Measurements from ENCODE around the gene TNS3. TPM values are rescaled to one million over a fixed set of nuclear protein-coding genes. Genes with fewer than 3 reads are reported as not detected.

TNS3 gene
- total RNA-seq, 2 donors from 2014 or later, result 0.37 to 0.71 TPM

DNA sequence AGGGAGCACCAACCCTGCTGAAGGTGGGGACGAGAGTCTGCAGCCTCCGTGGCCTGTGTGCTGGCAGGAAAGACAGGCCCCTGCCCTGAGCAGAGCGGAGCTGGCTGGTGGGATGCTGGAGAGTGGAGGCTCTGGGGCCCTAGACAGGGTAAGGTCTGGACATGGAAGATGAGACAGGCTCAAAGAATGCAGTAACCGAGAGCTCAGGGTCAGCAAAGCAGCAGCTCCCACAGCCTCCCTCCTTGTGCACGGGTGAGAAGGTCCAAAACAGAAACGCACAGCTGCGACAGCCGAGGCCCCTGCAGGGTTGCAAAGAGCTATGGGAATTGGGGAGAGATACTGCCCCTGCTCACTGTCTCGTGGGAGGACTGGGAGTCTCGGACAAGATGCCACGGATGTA lies 80.5 kb downstream of the TNS3 start:
- peaks cover 3% of the 10 kb centered on the region for H3K27me3 Mint-ChIP-seq
- no peak overlapping the region for H3K4me3 Mint-ChIP-seq
- peaks cover 5% of the 10 kb centered on the region for H3K4me1 Mint-ChIP-seq
- H3K36me3 Mint-ChIP-seq (ENCODE audit: low read depth), result no peaks in the 10 kb centered on the region
- no peak for ATAC-seq (replicated peaks)
- no peaks in the 10 kb centered on the region for H3K9me3 Mint-ChIP-seq
- no peak overlapping the region for H3K27ac Mint-ChIP-seq

GRCh38 chr7:47500103-47500563 lies 81.8 kb downstream of the TNS3 start:
- H3K9me3 Mint-ChIP-seq, result no peaks in the 10 kb centered on the region
- no peaks in the 10 kb centered on the region for H3K27me3 Mint-ChIP-seq
- no peak for ATAC-seq (replicated peaks)
- H3K4me1 Mint-ChIP-seq, result peaks cover 5% of the 10 kb centered on the region
- no peak overlapping the region for H3K4me3 Mint-ChIP-seq
- H3K27ac Mint-ChIP-seq, result no peak overlapping the region
- no peaks in the 10 kb centered on the region for H3K36me3 Mint-ChIP-seq (ENCODE audit: low read depth)

DNA sequence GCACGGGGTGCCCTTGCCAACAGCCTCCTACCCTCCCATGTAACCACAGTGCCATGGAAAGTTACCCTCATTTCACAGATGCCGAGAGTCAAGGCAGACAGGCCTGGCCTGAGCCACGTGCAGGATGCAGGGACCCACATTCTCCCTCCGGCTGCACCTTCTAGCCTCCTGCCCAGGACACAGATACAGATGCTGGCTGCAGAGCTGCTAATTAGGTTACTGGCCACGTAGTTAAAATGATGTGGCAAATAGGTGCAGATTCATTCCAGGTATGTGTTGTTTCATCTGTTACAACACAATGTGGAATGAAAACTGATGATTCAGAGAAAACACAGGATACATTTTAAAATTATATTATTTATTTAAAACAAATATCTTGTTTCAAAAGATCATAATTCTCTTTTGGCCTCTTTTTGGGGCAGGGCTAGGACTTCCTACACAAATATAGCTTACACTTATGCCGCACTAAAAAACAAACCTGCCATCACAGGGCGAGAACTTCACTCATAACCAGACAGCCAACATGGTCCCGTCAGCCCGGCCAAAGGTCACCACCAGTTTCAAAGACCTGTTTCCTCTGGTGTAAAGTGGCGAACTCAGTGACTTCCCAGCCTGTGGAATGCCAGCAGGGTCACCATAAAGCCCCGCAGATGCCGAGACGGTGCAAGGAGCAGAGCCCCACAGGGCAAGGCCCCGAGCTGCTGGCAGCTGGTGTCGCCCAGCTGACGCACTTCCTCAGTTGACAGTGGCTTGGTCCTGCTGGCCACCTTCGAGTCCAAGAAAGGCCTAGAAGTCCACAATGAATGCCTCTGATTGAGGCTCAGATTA lies 83.5 kb downstream of the TNS3 start:
- ATAC-seq (replicated peaks), result no peak
- Mint-ChIP-seq H3K27ac (no peak overlapping the region), H3K9me3 (no peaks in the 10 kb centered on the region), H3K36me3 (ENCODE audit: low read depth) (no peaks in the 10 kb centered on the region), H3K27me3 (no peaks in the 10 kb centered on the region), H3K4me3 (no peak overlapping the region), H3K4me1 (peaks cover 5% of the 10 kb centered on the region)

GRCh38 chr7:47497367-47498096 lies 84.4 kb downstream of the TNS3 start:
- Mint-ChIP-seq H3K9me3 (no peaks in the 10 kb centered on the region), H3K27ac (no peak overlapping the region), H3K27me3 (no peaks in the 10 kb centered on the region), H3K4me1 (peaks cover 5% of the 10 kb centered on the region), H3K36me3 (ENCODE audit: low read depth) (no peaks in the 10 kb centered on the region), H3K4me3 (no peak overlapping the region)
- peak; percentile 24 for ATAC-seq (replicated peaks)

DNA sequence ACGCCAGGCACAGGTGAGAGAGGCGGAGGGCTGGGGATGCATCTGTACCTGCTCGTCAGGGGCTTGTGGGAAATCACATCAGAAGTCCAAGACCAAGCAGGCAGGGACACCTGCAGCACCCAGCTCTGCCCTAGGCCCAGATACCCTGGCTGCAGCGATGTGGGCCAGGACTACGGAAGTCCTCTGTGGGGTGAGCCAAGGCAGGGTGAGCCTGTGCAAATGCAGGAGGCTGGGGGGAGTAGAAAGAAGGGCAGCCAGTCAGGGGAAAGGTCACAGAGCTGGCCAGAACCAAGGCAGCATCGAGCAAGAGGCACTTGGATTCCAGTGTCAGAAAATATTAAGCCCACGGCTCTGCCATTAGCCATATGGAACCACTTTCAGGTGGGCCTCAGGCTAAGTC lies 85.2 kb downstream of the TNS3 start:
- no peak overlapping the region for H3K27ac Mint-ChIP-seq
- H3K9me3 Mint-ChIP-seq, result no peaks in the 10 kb centered on the region
- peaks cover 5% of the 10 kb centered on the region for H3K4me1 Mint-ChIP-seq
- ATAC-seq (replicated peaks), result no peak
- H3K27me3 Mint-ChIP-seq, result no peaks in the 10 kb centered on the region
- H3K4me3 Mint-ChIP-seq, result no peak overlapping the region
- no peaks in the 10 kb centered on the region for H3K36me3 Mint-ChIP-seq (ENCODE audit: low read depth)

DNA sequence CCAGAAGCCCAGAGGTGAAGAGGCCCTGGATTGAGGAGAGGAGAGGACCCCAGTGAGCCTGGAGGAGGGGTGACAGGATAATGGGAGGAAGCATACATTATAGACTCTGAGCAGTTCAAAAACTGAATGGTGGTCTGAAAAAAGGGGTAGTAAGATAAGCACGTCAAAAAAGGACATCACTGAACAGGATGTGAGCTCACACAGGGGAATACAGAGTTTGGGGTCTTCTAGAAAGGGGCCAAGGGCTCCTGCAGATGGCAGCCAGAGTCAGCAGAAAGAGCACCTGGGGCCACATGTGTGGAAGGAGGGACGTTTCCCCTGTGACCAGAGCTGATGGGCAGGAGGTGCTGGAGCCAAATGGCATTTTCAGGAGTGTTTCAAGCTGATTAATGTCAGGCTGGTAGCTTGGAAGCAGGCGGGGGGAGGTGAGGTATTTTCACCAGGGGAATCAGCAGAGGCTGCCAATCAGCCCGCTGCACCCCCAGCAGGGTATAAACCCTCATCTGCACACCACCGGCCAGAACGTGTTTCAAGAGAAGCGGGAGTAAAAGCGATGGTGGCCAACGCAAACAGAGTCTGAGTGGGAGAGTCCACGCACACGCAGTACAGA lies 85.8 kb downstream of the TNS3 start:
- H3K4me3 Mint-ChIP-seq, result no peak overlapping the region

GRCh38 chr7:47493976-47494911 lies 87.7 kb downstream of the TNS3 start:
- H3K4me3 Mint-ChIP-seq, result no peak overlapping the region
- H3K27ac Mint-ChIP-seq, result no peak overlapping the region
- no peaks in the 10 kb centered on the region for H3K36me3 Mint-ChIP-seq (ENCODE audit: low read depth)
- no peaks in the 10 kb centered on the region for H3K27me3 Mint-ChIP-seq
- no peaks in the 10 kb centered on the region for H3K9me3 Mint-ChIP-seq
- peaks cover 5% of the 10 kb centered on the region for H3K4me1 Mint-ChIP-seq
- ATAC-seq (replicated peaks), result no peak

More for the DNA sequence above, 85.8 kb downstream of the TNS3 start:
- ATAC-seq (replicated peaks), result no peak
- H3K36me3 Mint-ChIP-seq (ENCODE audit: low read depth), result no peaks in the 10 kb centered on the region
- H3K4me1 Mint-ChIP-seq, result peaks cover 5% of the 10 kb centered on the region
- no peak overlapping the region for H3K27ac Mint-ChIP-seq
- no peaks in the 10 kb centered on the region for H3K9me3 Mint-ChIP-seq
- H3K27me3 Mint-ChIP-seq, result no peaks in the 10 kb centered on the region

DNA sequence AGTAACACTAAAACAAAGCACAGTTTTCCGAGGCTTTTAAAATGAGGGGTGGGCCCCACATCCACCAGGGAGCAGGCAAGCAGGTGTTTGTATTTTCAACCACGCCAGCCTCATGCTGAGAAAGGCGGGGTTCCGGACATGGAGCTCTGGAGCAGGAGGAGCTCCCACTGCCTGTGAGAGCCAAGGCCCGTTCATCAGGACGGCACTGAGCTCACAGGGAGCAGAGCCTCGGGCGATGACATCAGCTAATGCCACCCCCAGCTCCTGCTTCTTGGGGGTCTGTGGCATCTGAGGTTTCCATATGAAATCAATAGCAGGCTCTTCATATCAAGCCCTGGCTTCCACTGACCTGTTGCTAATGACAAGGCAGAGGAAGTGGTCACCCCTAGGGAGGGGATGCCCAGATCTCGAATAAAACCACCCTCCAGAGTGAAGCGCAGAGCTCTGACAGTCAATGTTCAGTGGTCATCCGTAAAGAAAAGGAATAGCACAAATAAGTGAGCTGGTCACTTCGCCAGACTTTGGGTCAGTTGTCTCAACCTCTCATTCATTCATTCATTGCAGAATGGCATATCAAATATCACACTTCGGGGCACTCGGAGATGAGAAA lies 89.1 kb downstream of the TNS3 start:
- no peak overlapping the region for H3K4me3 Mint-ChIP-seq
- no peaks in the 10 kb centered on the region for H3K36me3 Mint-ChIP-seq (ENCODE audit: low read depth)
- H3K27me3 Mint-ChIP-seq, result no peaks in the 10 kb centered on the region
- H3K4me1 Mint-ChIP-seq, result peaks cover 3% of the 10 kb centered on the region
- H3K27ac Mint-ChIP-seq, result no peak overlapping the region
- ATAC-seq (replicated peaks), result no peak
- no peaks in the 10 kb centered on the region for H3K9me3 Mint-ChIP-seq

DNA sequence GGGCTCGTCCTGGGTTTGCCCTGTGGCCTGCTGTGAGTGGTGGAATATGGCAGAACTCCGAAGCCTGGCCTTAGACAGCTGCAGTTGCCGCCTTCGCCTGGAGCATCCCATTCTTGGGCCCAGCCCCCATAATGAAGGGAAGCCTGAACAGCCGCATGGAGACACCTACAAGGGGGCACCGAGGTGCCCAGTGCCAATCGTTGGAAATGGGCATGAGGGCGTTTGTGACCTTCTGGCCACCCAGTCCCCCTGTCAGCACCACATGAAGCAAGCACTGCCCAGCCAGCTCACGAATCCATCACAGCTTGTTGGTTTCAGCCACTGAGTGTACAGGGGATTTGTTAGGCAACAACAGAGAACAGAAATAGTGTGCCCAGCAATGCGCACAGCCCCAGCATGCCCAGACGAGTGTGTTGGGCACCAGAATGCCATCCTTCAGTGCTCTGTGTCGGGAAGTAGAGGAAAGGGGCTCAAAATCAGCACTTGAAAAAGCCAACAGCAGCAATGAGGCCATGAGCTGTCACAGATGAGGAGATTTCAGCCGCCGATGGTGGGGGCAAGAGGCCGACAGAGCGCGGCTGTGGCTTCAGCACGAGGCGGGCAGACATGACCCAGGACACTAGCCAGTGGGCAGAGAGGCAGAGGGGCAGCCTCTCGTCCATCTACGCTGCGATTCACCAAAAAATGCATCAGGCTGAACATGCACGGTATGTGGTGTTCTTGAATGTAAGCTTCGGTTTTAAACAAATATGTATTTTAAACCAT lies 91.2 kb downstream of the TNS3 start:
- Mint-ChIP-seq H3K9me3 (no peaks in the 10 kb centered on the region), H3K36me3 (ENCODE audit: low read depth) (no peaks in the 10 kb centered on the region), H3K4me1 (no peaks in the 10 kb centered on the region), H3K27me3 (no peaks in the 10 kb centered on the region), H3K4me3 (no peak overlapping the region), H3K27ac (no peak overlapping the region)
- ATAC-seq (replicated peaks), result no peak

DNA sequence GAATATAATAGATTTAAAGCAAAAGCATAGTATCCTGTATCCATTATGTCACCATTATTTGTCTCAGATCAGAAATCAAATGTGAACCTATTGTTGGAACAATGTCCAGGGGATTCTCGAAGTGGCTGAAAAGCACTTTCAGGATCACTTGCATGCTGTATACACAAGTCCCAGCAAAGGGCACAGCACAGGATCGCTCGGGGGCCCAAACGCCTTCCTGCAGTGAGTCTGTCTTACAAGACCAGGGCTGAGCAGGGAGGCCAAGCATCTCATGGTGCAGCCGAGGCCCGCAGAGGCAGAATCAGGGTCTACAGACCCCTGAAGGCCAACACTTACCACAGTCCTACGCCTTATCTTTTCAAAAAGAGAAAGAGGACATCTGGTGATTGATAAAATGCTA lies 92.3 kb downstream of the TNS3 start:
- no peak for ATAC-seq (replicated peaks)
- no peaks in the 10 kb centered on the region for H3K27me3 Mint-ChIP-seq

GRCh38 chr7:47488969-47489342 lies 93.0 kb downstream of the TNS3 start:
- H3K27me3 Mint-ChIP-seq, result no peaks in the 10 kb centered on the region
- H3K4me1 Mint-ChIP-seq, result no peaks in the 10 kb centered on the region
- no peak overlapping the region for H3K27ac Mint-ChIP-seq
- H3K4me3 Mint-ChIP-seq, result no peak overlapping the region
- H3K9me3 Mint-ChIP-seq, result no peaks in the 10 kb centered on the region
- H3K36me3 Mint-ChIP-seq (ENCODE audit: low read depth), result no peaks in the 10 kb centered on the region
- ATAC-seq (replicated peaks), result no peak

More for the DNA sequence above, 92.3 kb downstream of the TNS3 start:
- Mint-ChIP-seq H3K9me3 (no peaks in the 10 kb centered on the region), H3K27ac (no peak overlapping the region), H3K36me3 (ENCODE audit: low read depth) (no peaks in the 10 kb centered on the region), H3K4me1 (no peaks in the 10 kb centered on the region), H3K4me3 (no peak overlapping the region)

DNA sequence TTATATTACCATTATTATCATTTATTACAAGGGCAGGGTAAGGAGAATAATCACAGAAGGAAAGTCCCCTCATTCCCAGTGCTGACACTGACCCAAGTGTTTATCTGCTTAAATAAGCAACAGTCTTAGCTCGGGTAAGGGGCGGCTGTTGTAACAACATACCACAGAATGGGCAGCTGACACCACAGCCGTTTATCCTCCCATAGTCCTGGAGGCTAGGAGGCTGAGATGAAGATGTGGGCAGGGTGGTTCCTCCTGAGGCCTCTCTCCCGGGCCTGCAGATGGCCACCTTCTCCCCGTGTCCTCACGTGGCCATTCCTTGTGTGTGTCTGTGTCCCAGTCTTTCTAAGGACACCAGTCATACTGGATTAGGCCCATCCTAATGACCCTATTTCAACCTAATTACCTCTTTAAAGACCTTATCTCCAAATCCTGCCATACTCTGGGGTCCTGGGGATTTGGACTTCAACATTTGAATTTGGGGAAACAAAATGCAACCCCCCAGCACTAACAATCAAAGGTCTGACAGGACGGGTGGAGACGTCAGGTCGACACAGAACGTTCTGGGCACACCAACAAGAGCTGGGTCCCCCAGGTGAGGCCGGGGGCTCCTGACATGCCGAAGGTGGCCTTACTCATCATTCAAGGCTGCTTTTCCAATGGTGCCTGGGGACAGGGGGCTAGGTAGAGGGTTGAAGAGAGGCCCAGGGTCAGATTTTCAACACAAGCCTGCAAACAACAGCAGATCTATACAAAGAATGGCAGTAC lies 93.5 kb downstream of the TNS3 start:
- ATAC-seq (replicated peaks), result no peak
- H3K4me3 Mint-ChIP-seq, result no peak overlapping the region
- no peaks in the 10 kb centered on the region for H3K4me1 Mint-ChIP-seq
- no peaks in the 10 kb centered on the region for H3K9me3 Mint-ChIP-seq
- H3K27me3 Mint-ChIP-seq, result no peaks in the 10 kb centered on the region
- H3K27ac Mint-ChIP-seq, result no peak overlapping the region
- H3K36me3 Mint-ChIP-seq (ENCODE audit: low read depth), result no peaks in the 10 kb centered on the region

Measured in activated T-helper 17 cell treated with anti-CD3 and anti-CD28 coated beads, Interleukin-2, amount 50 U/mL, for 72 hours (primary cell).